Gastroesophageal sphincter (tissue), 3 donors: ENCODE measurements around the gene SND1.

Source experiments
- EP300 ChIP-seq: sonication (generic); formaldehyde crosslinking; IDR thresholded peaks from one replicate; pipeline ENCODE4 v1.6.1; 2017; ENCODE audit warnings: antibody characterized with exemption, mild to moderate bottlenecking
- POLR2A ChIP-seq, 2 donors: fragments of 450-650 bp; IDR thresholded peaks; one replicate each; pipeline ENCODE4 v1.6.1; 2017; ENCODE audit warnings: antibody characterized with exemption in 2 of 2, mild to moderate bottlenecking in 2 of 2, moderate library complexity in 1 of 2
- POLR2AphosphoS5 ChIP-seq: sonication (generic); formaldehyde crosslinking; IDR thresholded peaks from one replicate; pipeline ENCODE4 v1.6.1; 2017; ENCODE audit warnings: antibody characterized with exemption
- TF ChIP-seq, protein P1 (sequence below), 4 experiments: fragments of 200-600 bp in 2 of 4; fragments of 450-650 bp in 2 of 4; sonication (generic) in 1 of 4; IDR thresholded peaks; one replicate each; pipeline ENCODE4 v1.5.1; 2017 to 2019; ENCODE audit warnings: antibody characterized with exemption in 4 of 4, mild to moderate bottlenecking in 2 of 4, moderate library complexity in 2 of 4

DNA sequence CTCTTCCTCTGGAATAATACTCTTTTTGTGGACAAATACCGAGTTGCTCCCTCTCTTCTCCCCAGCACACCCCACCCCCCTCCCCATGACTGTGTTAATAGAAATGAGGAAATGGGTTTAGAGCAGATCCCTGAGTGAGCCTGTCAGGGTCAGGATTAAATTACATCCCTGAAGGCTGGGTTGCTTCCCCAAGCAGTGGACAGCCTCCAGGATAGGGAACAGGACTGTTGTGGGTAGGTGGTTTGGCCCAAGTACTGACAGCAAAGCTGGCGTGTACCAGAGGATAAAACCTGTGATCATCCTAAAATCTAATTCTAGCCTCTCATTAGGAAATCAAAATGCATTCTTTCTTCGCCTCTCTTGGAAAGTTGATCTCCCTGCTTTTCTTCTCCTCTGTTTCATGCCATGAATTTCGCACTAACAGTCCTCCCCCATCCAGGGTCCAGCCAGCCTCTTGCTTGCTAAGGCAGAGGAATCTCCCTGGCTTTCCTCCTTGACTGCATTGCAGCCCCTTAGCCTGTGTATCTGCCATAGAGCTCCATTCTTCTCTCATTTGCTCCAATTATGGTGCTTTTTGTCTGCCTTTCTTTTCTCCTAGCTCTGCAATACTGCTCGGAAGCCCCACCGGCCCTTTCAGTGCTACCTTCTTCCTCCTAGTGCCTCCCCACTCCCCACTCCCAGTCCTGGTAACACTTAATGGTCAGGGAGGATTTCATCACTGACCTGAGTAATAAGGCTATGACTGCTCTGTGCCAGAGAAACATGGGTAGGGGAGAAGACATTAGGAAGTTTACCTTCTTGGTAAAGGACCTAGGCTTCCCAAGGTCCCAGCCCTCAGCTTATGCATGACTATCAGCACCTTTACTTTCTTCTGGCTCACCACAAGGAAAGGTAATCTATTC, 370.9 kb downstream of the SND1 start:
- TF ChIP-seq, protein P1, sequence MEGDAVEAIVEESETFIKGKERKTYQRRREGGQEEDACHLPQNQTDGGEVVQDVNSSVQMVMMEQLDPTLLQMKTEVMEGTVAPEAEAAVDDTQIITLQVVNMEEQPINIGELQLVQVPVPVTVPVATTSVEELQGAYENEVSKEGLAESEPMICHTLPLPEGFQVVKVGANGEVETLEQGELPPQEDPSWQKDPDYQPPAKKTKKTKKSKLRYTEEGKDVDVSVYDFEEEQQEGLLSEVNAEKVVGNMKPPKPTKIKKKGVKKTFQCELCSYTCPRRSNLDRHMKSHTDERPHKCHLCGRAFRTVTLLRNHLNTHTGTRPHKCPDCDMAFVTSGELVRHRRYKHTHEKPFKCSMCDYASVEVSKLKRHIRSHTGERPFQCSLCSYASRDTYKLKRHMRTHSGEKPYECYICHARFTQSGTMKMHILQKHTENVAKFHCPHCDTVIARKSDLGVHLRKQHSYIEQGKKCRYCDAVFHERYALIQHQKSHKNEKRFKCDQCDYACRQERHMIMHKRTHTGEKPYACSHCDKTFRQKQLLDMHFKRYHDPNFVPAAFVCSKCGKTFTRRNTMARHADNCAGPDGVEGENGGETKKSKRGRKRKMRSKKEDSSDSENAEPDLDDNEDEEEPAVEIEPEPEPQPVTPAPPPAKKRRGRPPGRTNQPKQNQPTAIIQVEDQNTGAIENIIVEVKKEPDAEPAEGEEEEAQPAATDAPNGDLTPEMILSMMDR (IDR thresholded peaks at IDR 0.05) = no peak
- no peak for TF ChIP-seq EP300
- TF ChIP-seq POLR2A (IDR thresholded peaks at IDR 0.05) = no peak
- no peak for TF ChIP-seq POLR2AphosphoS5
